Karpas-422 (cell line): ENCODE data around the gene SHISA6. TPM values are rescaled to one million over a fixed set of nuclear protein-coding genes. Genes with fewer than 3 reads are reported as not detected.

Experiments
- DNase-seq: peaks from one replicate; pipeline ENCODE4 v3.0.0-alpha.2; 2015
- H2AFZ ChIP-seq: fragments of 200-600 bp; sonication (generic); 2 replicates; pipeline ENCODE4 v1.6.1; 2014; ENCODE audit warnings: antibody characterized with exemption, low read length, mixed read lengths
- H3K27ac ChIP-seq: fragments of 200-600 bp; sonication (generic); 2 replicates; pipeline ENCODE4 v1.5.1; 2014; ENCODE audit warnings: mild to moderate bottlenecking, low read length, moderate library complexity
- H3K27me3 ChIP-seq: fragments of 200-600 bp; sonication (generic); 2 replicates; pipeline ENCODE4 v1.6.1; 2014; ENCODE audit warnings: low read length, mixed read lengths
- H3K36me3 ChIP-seq: fragments of 200-600 bp; sonication (generic); 2 replicates; pipeline ENCODE4 v1.6.1; 2014; ENCODE audit warnings: low read length, mixed read lengths; ENCODE audit not compliant: insufficient read depth
- H3K4me1 ChIP-seq: fragments of 200-600 bp; sonication (generic); 2 replicates; pipeline ENCODE4 v1.6.1; 2014; ENCODE audit warnings: mild to moderate bottlenecking, low read length, mixed read lengths
- H3K4me2 ChIP-seq: fragments of 200-600 bp; sonication (generic); 2 replicates; pipeline ENCODE4 v1.6.1; 2014; ENCODE audit warnings: low read length, low read depth, mild to moderate bottlenecking; ENCODE audit not compliant: poor library complexity, severe bottlenecking
- H3K4me3 ChIP-seq: fragments of 200-600 bp; sonication (generic); 2 replicates; pipeline ENCODE4 v1.5.1; 2014; ENCODE audit warnings: mild to moderate bottlenecking, antibody characterized with exemption, low read length, mixed read lengths
- H3K79me2 ChIP-seq: fragments of 200-600 bp; sonication (generic); 2 replicates; pipeline ENCODE4 v1.6.1; 2014; ENCODE audit warnings: mild to moderate bottlenecking, low read length, mixed read lengths
- H3K9ac ChIP-seq: fragments of 200-600 bp; sonication (generic); 2 replicates; pipeline ENCODE4 v1.6.0; 2014; ENCODE audit warnings: low read length
- H3K9me2 ChIP-seq: fragments of 200-600 bp; sonication (generic), shearing (Covaris generic); replicated peaks from 2 replicates; pipeline ENCODE4 v1.6.0; 2014; ENCODE audit warnings: mild to moderate bottlenecking, low read length, moderate library complexity; ENCODE audit not compliant: insufficient read depth
- H3K9me3 ChIP-seq: fragments of 300-700, 200-600 bp; sonication (generic); 2 replicates; pipeline ENCODE4 v1.6.1; 2014; ENCODE audit warnings: low read length, mixed read lengths
- H4K20me1 ChIP-seq: fragments of 200-600 bp; sonication (generic); 2 replicates; pipeline ENCODE4 v1.6.1; 2014; ENCODE audit warnings: mild to moderate bottlenecking, antibody characterized with exemption, low read length, low read depth; ENCODE audit not compliant: insufficient read depth
- total RNA-seq: library from RNA; depleted of rRNA; stranded (reverse); fragments of >200 nt; shearing (Covaris generic); gene quantifications from 2 replicates; pipeline ENCODE4 v1.2.3, GENCODE V29; 2014; ENCODE audit warnings: low replicate concordance

Gene SHISA6
- total RNA-seq, 1 experiment from 2014 or later, result not detected

GRCh38 chr17:11454096-11454495 is 213.1 kb downstream of the SHISA6 start:
- no peaks in the 10 kb centered on the region for H3K36me3 ChIP-seq
- no peak overlapping the region for H3K27ac ChIP-seq
- no peaks in the 10 kb centered on the region for H3K4me1 ChIP-seq
- DNase-seq, result no peak
- no peaks in the 10 kb centered on the region for H3K9me3 ChIP-seq
- H3K9ac ChIP-seq, result no peak overlapping the region
- H3K9me2 ChIP-seq, result no peaks in the 10 kb centered on the region
- H3K27me3 ChIP-seq, result no peaks in the 10 kb centered on the region
- H4K20me1 ChIP-seq, result no peaks in the 10 kb centered on the region
- no peak overlapping the region for H3K4me2 ChIP-seq
- H3K4me3 ChIP-seq, result no peak overlapping the region
- H2AFZ ChIP-seq, result no peak overlapping the region
- H3K79me2 ChIP-seq, result no peaks in the 10 kb centered on the region

GRCh38 chr17:11458279-11458678 is 217.3 kb downstream of the SHISA6 start:
- H3K4me3 ChIP-seq, result no peak overlapping the region
- no peak overlapping the region for H3K27ac ChIP-seq

GRCh38 chr17:11459861-11460331 is 218.9 kb downstream of the SHISA6 start:
- Histone ChIP-seq H3K4me3 (no peak overlapping the region), H2AFZ (no peak overlapping the region), H3K4me2 (no peak overlapping the region), H3K27ac (no peak overlapping the region), H3K79me2 (no peaks in the 10 kb centered on the region), H3K9ac (no peak overlapping the region), H3K36me3 (no peaks in the 10 kb centered on the region), H3K4me1 (no peaks in the 10 kb centered on the region), H3K9me2 (no peaks in the 10 kb centered on the region), H4K20me1 (no peaks in the 10 kb centered on the region), H3K27me3 (no peaks in the 10 kb centered on the region), H3K9me3 (no peaks in the 10 kb centered on the region)
- DNase-seq, result no peak

More at GRCh38 chr17:11458279-11458678, 217.3 kb downstream of the SHISA6 start:
- Histone ChIP-seq H3K9me3 (no peaks in the 10 kb centered on the region), H2AFZ (no peak overlapping the region), H3K9ac (no peak overlapping the region), H3K27me3 (no peaks in the 10 kb centered on the region), H3K4me1 (no peaks in the 10 kb centered on the region), H3K36me3 (no peaks in the 10 kb centered on the region), H4K20me1 (no peaks in the 10 kb centered on the region), H3K79me2 (no peaks in the 10 kb centered on the region), H3K9me2 (no peaks in the 10 kb centered on the region), H3K4me2 (no peak overlapping the region)
- DNase-seq, result no peak

GRCh38 chr17:11461993-11462548 is 221.1 kb downstream of the SHISA6 start:
- Histone ChIP-seq H3K27me3 (no peaks in the 10 kb centered on the region), H3K36me3 (no peaks in the 10 kb centered on the region), H3K27ac (no peak overlapping the region), H3K9me2 (no peaks in the 10 kb centered on the region), H3K9me3 (no peaks in the 10 kb centered on the region), H3K79me2 (no peaks in the 10 kb centered on the region), H3K4me3 (no peak overlapping the region), H3K4me2 (no peak overlapping the region), H3K9ac (no peak overlapping the region), H2AFZ (no peak overlapping the region), H3K4me1 (no peaks in the 10 kb centered on the region), H4K20me1 (no peaks in the 10 kb centered on the region)
- no peak for DNase-seq

GRCh38 chr17:11467639-11468038 is 226.6 kb downstream of the SHISA6 start:
- no peak overlapping the region for H3K4me3 ChIP-seq
- H3K27me3 ChIP-seq, result no peaks in the 10 kb centered on the region
- no peak overlapping the region for H3K4me2 ChIP-seq
- H3K9ac ChIP-seq, result no peak overlapping the region
- H4K20me1 ChIP-seq, result no peaks in the 10 kb centered on the region
- no peaks in the 10 kb centered on the region for H3K79me2 ChIP-seq
- no peak overlapping the region for H2AFZ ChIP-seq
- DNase-seq, result no peak
- no peaks in the 10 kb centered on the region for H3K4me1 ChIP-seq
- no peaks in the 10 kb centered on the region for H3K9me2 ChIP-seq
- no peak overlapping the region for H3K27ac ChIP-seq
- H3K36me3 ChIP-seq, result no peaks in the 10 kb centered on the region
- peaks cover 3% of the 10 kb centered on the region; the same call in 1 of the 2 replicates for H3K9me3 ChIP-seq

GRCh38 chr17:11485336-11486100 is 244.5 kb downstream of the SHISA6 start:
- Histone ChIP-seq H3K79me2 (no peaks in the 10 kb centered on the region), H3K27me3 (no peaks in the 10 kb centered on the region), H3K9me2 (no peaks in the 10 kb centered on the region), H3K36me3 (no peaks in the 10 kb centered on the region), H3K9ac (no peak overlapping the region), H3K4me3 (no peak overlapping the region), H3K4me1 (no peaks in the 10 kb centered on the region), H2AFZ (no peak overlapping the region), H4K20me1 (no peaks in the 10 kb centered on the region), H3K9me3 (no peaks in the 10 kb centered on the region), H3K4me2 (no peak overlapping the region), H3K27ac (no peak overlapping the region)
- no peak for DNase-seq

- no peaks in the 10 kb centered on the region for H3K79me2 ChIP-seq
- H3K4me1 ChIP-seq, result no peaks in the 10 kb centered on the region
- H2AFZ ChIP-seq, result no peak overlapping the region
- no peaks in the 10 kb centered on the region for H3K9me2 ChIP-seq
- no peak for DNase-seq
- no peaks in the 10 kb centered on the region for H3K27me3 ChIP-seq
- no peak overlapping the region for H3K4me3 ChIP-seq
- no peaks in the 10 kb centered on the region for H3K9me3 ChIP-seq
- H4K20me1 ChIP-seq, result no peaks in the 10 kb centered on the region
- no peak overlapping the region for H3K27ac ChIP-seq
- H3K9ac ChIP-seq, result no peak overlapping the region
- H3K36me3 ChIP-seq, result no peaks in the 10 kb centered on the region
- no peak overlapping the region for H3K4me2 ChIP-seq
Measured at GRCh38 chr17:11486101-11486867, 245.3 kb downstream of the SHISA6 start.

- no peaks in the 10 kb centered on the region for H3K4me1 ChIP-seq
Measured at GRCh38 chr17:11486868-11487310, 245.9 kb downstream of the SHISA6 start.

More at GRCh38 chr17:11486868-11487310, 245.9 kb downstream of the SHISA6 start:
- H4K20me1 ChIP-seq, result no peaks in the 10 kb centered on the region
- no peak overlapping the region for H3K4me2 ChIP-seq
- no peak overlapping the region for H3K27ac ChIP-seq
- H3K27me3 ChIP-seq, result no peaks in the 10 kb centered on the region
- no peaks in the 10 kb centered on the region for H3K36me3 ChIP-seq
- H3K9me2 ChIP-seq, result no peaks in the 10 kb centered on the region
- no peak overlapping the region for H2AFZ ChIP-seq
- H3K4me3 ChIP-seq, result no peak overlapping the region
- no peak overlapping the region for H3K9ac ChIP-seq
- H3K79me2 ChIP-seq, result no peaks in the 10 kb centered on the region
- DNase-seq, result no peak
- H3K9me3 ChIP-seq, result no peaks in the 10 kb centered on the region
